ENCODE measurements around the gene C6. TPM values are rescaled to one million over a fixed set of nuclear protein-coding genes. Genes with fewer than 3 reads are reported as not detected.

C6 gene
- total RNA-seq, 2 experiments from 2014 or later = not detected

DNA sequence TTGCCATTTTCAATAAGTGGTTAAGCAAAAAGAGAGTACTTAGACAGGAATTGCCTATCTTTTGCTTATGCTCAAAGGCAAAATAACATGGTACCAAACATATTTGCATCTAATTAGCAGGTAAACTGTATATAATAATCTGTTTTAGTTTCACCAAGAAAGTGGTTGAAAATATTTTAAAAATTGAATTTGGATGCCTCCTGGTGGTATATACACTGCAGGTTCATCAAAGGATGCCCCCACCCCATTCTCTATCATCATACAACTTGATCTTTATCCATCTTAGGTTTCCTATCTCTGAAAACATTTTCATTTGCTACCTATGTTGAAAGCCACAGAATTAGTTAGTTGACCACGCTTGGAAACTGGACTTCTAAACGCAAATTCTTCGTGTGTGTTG is 95.2 kb downstream of the C6 start:
- Histone ChIP-seq H3K36me3 (ENCODE audit: insufficient read depth, low read length) (no peaks in the 10 kb centered on the region), H3K4me2 (ENCODE audit: low read length) (no peak overlapping the region), H2AFZ (ENCODE audit: low read length) (no peak overlapping the region), H4K20me1 (ENCODE audit: insufficient read depth, low read length) (no peaks in the 10 kb centered on the region), H3K4me1 (ENCODE audit: insufficient read depth, low read length, poor library complexity, severe bottlenecking) (no peaks in the 10 kb centered on the region), H3K4me3 (ENCODE audit: low read depth, low read length, poor library complexity, severe bottlenecking) (no peak overlapping the region), H3K79me2 (ENCODE audit: insufficient read depth, low read depth, low read length) (no peaks in the 10 kb centered on the region), H3K9me2 (ENCODE audit: insufficient read depth, low read length) (no peaks in the 10 kb centered on the region), H3K27ac (ENCODE audit: low read depth, low read length, poor library complexity, severe bottlenecking) (no peak overlapping the region), H3K9me3 (ENCODE audit: low read length) (no peaks in the 10 kb centered on the region)
- ChIA-PET CTCF (ENCODE audit: unreplicated experiment) (no interaction called here), POLR2A (no interaction called here)
- intact Hi-C loops (cut with micrococcal nuclease; ENCODE audit: unreplicated experiment) = no loop called here
- TF ChIP-seq, protein P1, sequence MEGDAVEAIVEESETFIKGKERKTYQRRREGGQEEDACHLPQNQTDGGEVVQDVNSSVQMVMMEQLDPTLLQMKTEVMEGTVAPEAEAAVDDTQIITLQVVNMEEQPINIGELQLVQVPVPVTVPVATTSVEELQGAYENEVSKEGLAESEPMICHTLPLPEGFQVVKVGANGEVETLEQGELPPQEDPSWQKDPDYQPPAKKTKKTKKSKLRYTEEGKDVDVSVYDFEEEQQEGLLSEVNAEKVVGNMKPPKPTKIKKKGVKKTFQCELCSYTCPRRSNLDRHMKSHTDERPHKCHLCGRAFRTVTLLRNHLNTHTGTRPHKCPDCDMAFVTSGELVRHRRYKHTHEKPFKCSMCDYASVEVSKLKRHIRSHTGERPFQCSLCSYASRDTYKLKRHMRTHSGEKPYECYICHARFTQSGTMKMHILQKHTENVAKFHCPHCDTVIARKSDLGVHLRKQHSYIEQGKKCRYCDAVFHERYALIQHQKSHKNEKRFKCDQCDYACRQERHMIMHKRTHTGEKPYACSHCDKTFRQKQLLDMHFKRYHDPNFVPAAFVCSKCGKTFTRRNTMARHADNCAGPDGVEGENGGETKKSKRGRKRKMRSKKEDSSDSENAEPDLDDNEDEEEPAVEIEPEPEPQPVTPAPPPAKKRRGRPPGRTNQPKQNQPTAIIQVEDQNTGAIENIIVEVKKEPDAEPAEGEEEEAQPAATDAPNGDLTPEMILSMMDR (conservative IDR thresholded peaks at IDR 0.05; ENCODE audit: low read length) = no peak
- TF ChIP-seq EZH2phosphoT487 (IDR thresholded peaks at IDR 0.05; ENCODE audit: borderline replicate concordance, low read depth, low read length) = no peak
- DNase-seq (ENCODE audit: low spot score) = no peak
- no TSS peak for BruUV-seq (replicated peaks)

DNA sequence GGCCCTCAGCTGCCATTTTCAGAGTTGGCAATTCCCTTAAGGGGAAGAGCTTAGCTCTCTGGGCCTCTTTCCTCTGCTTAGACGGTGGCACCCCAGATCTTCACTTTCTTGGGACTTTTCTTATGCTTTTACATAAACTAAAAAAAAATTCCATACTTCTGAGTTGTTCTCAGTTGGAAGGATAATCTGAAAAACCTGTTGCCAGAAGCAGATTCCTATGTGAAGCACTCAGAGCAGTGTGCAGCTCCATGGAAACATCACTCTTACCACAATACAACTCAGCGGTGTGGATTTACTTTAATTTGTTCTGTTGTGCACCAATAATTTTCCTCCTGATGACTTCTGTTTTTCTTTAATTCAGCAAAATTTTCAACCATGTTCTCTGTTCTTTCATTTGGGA is 98.1 kb downstream of the C6 start:
- no peaks in the 10 kb centered on the region for H3K4me1 ChIP-seq (ENCODE audit: insufficient read depth, low read length, poor library complexity, severe bottlenecking)
- H2AFZ ChIP-seq (ENCODE audit: low read length) = no peak overlapping the region
- no peaks in the 10 kb centered on the region for H3K36me3 ChIP-seq (ENCODE audit: insufficient read depth, low read length)
- no peaks in the 10 kb centered on the region for H3K9me3 ChIP-seq (ENCODE audit: low read length)
- H3K4me2 ChIP-seq (ENCODE audit: low read length) = no peak overlapping the region
- TF ChIP-seq EZH2phosphoT487 (IDR thresholded peaks at IDR 0.05; ENCODE audit: borderline replicate concordance, low read depth, low read length) = no peak
- TF ChIP-seq, protein P1 (conservative IDR thresholded peaks at IDR 0.05; ENCODE audit: low read length) = no peak
- POLR2A ChIA-PET = interaction anchor here (0.5 to 1.0 kb wide), 2 partner anchors 88 to 89 kb away, joined by 3 to 4 read pairs; no protein-coding TSS in a partner anchor
- no peak for DNase-seq (ENCODE audit: low spot score)
- BruUV-seq (replicated peaks) = no TSS peak
- no peaks in the 10 kb centered on the region for H4K20me1 ChIP-seq (ENCODE audit: insufficient read depth, low read length)
- H3K4me3 ChIP-seq (ENCODE audit: low read depth, low read length, poor library complexity, severe bottlenecking) = no peak overlapping the region
- no peaks in the 10 kb centered on the region for H3K79me2 ChIP-seq (ENCODE audit: insufficient read depth, low read depth, low read length)
- CTCF ChIA-PET (ENCODE audit: unreplicated experiment) = no interaction called here
- no peaks in the 10 kb centered on the region for H3K9me2 ChIP-seq (ENCODE audit: insufficient read depth, low read length)
- intact Hi-C loops (cut with micrococcal nuclease; ENCODE audit: unreplicated experiment) = no loop called here
- no peak overlapping the region for H3K27ac ChIP-seq (ENCODE audit: low read depth, low read length, poor library complexity, severe bottlenecking)

DNA sequence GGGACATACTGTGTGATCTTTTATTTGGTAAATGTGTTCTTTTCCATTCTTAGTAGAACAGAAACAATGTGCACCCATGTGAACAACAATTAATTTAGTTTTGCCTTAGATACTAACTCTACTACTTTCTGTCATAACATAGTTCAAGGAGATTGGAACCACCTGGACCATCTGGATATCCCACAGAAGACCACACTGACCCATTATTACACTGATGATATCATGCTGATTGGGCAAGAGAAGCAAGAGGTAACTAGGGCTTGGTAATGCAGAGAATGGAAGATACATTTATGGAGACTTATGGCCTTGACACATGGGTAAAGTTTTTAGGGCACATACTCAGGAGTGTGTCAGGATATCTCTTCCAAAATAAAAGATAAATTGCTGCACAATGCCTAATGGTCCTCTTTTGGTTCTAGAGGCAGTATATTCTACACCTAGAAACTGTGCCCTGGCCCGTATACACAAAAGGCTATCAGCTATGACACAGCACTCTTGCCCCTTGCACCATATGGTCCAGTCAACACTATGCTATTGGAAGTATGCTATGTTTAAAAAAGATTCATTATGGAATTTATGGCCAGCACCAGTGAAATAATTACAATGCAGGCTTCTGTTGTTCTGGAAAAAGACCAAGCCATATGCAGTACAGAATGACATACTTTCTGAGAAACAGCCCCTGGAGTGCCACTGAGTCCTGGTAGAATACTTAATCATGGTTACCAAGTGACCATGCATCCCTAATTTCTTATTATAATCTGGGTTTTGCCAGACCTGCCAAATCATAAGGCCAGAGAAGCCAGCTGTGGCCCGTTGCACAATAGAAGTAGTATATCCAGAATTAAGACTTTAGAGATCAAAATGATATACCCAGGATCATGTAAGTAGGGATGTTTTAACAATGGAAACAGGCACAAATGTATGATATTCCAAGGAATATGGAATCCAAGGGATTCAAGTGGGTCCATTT is 100.6 kb downstream of the C6 start:
- Histone ChIP-seq H3K9me3 (ENCODE audit: low read length) (no peaks in the 10 kb centered on the region), H3K27ac (ENCODE audit: low read depth, low read length, poor library complexity, severe bottlenecking) (no peak overlapping the region), H3K36me3 (ENCODE audit: insufficient read depth, low read length) (no peaks in the 10 kb centered on the region), H3K4me1 (ENCODE audit: insufficient read depth, low read length, poor library complexity, severe bottlenecking) (no peaks in the 10 kb centered on the region), H3K4me2 (ENCODE audit: low read length) (no peak overlapping the region), H3K79me2 (ENCODE audit: insufficient read depth, low read depth, low read length) (no peaks in the 10 kb centered on the region), H2AFZ (ENCODE audit: low read length) (no peak overlapping the region), H3K4me3 (ENCODE audit: low read depth, low read length, poor library complexity, severe bottlenecking) (no peak overlapping the region), H3K9me2 (ENCODE audit: insufficient read depth, low read length) (no peaks in the 10 kb centered on the region), H4K20me1 (ENCODE audit: insufficient read depth, low read length) (no peaks in the 10 kb centered on the region)
- DNase-seq (ENCODE audit: low spot score) = no peak
- TF ChIP-seq EZH2phosphoT487 (IDR thresholded peaks at IDR 0.05; ENCODE audit: borderline replicate concordance, low read depth, low read length) = no peak
- TF ChIP-seq, protein P1 (conservative IDR thresholded peaks at IDR 0.05; ENCODE audit: low read length) = no peak
- BruUV-seq (replicated peaks) = no TSS peak
- POLR2A ChIA-PET = no interaction called here
- CTCF ChIA-PET (ENCODE audit: unreplicated experiment) = no interaction called here
- intact Hi-C loops (cut with micrococcal nuclease; ENCODE audit: unreplicated experiment) = no loop called here
